HUDEP-2 (cell line): ENCODE results near the gene CLOCK.

Experiments
- DNase-seq, 76 experiments: peaks; one replicate each; lab custom pipeline; 2025; ENCODE audit not compliant: unreplicated experiment in 76 of 76; lab: John Stamatoyannopoulos, UW

The CLOCK gene

DNA sequence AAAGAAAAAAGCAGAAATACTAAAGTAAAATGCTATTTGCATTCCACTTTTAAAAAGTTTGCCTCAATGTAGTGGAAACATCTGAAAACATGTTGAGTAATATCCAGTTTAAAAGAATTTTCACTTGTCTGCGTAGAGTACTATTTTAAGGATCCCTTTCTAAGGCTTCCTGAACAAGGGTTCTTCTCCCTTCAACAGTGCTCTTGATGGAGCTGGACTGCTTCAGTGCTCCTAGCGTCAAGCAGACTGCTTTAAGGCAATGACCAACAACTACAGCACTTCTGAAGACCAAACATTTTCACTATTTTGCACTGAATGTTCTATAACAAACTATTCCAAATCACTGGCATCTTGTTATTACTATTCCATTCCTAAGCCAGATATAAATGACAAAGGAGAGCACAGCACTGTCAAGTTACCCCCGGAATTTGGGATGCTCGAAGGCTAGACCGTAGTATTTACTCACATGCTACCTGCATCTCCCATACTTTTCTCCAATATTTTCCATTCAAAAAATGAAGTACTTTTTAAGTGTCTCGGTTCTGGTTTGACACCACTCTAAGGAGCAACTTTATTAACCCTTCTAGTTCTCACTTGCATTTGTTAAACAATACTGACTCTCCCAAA lies 114.9 kb downstream of the CLOCK start:
- no peak for DNase-seq

DNA sequence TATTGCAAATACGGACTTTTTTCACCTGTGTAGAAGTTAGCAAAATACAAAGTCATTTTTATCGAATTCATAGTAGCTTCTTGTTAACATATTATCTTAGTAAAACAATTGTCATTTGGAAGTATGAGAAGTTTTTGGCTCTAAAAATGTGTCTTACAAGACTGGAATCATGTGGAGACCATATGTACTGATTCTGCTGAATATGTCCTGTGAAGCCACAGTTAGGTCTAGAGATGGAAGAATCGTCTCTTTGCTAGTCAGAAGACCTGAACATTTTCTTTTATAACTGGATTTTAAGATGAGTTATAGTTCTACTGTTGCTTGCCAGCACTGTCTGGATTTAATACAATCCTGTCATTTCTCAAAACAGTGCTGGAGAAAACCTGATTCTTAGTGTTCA lies 121.9 kb downstream of the CLOCK start:
- no peak for DNase-seq

DNA sequence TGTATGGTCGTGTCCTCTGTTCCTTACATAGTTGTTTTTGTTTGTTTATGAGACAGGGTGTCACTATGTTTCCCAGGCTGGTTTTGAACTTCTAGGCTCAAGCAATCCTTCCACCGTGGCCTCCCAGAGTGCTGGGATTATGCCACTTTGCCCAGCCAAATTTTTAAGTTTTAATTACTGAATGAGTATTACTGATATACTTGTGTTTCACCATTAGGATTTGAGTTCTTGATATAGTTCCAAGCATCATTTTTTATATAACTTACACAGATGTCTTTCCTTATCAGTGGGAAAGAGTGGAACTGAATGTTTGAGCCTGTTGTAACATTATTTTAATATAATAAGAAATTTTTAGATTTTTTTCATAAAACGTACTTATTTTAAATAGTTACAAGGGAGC lies 130.5 kb downstream of the CLOCK start:
- no peak for DNase-seq

- no peak for DNase-seq
Measured at GRCh38 chr4:55411621-55412020, 135.1 kb downstream of the CLOCK start.

GRCh38 chr4:55410431-55410830 lies 136.3 kb downstream of the CLOCK start:
- DNase-seq, result no peak

DNA sequence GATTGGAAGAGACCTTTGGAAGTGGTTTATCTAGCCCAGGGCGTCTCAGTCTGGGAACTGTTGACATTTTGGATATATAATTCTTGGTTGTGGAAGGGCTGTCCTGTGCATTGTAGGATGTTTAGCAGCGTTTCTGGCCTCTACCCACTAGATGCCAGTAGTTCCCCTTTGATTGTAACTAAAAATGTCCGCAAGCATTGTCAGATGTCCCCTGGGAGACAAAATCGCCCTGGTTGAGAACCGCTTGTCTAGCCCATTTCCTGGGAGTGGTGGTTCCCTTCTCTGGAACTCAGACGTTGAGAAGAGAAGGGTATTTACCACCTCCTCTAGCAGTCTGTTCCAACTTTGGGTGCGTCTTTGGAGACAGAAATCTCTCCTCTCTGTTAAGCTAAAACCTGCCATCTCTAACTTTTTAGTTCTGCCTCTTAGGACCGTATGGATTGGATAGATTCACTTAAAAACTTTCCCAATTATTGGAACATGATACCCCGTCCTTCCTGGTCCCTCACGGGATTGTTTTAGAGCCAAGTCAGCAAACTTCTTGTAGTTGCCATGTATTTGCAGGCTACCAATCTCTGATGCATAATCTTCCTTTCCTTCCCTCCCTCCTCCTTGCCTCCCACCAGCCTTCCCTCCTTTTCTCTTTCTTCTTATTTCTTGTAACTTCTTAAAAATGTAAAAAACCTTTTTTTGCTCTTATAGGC lies 137.1 kb downstream of the CLOCK start:
- no peak for DNase-seq

DNA sequence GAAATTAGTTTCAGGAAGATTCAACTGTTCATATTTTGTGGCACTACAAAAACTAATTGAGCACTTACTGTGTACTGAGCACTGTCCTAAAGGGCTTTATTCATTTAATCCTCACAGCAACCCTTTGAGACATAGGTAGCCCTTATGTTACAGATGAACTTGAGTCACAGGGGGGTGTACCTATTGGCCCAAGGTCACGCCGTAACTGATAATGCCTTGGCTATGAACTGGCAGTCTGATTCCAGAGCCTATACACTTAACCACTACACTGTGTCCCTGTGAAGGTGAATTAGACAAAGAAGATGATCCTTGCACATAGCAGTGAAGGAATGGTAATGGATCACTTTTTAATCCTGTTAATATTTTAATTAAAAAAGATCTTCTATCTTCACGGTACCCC lies 138.9 kb downstream of the CLOCK start:
- DNase-seq, result no peak

DNA sequence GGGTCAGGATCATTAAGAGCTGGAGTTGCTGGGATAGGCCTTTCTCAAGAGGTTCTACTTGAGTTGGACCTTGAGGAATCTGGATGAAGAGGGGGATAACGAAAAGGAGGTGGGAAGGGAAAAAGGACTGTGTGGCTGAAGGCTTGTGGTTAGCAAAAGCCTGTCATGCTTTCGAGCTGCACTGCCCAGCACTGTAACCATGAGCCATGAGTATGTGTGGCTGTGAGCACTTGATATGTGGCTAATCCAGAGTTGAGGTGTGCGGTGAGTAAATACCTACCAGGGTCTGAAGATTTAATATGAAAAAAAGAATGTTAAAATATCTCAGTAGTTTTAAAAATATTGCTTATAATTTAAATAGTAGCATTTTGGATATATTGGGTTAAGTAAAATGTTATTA lies 139.6 kb downstream of the CLOCK start:
- no peak for DNase-seq

DNA sequence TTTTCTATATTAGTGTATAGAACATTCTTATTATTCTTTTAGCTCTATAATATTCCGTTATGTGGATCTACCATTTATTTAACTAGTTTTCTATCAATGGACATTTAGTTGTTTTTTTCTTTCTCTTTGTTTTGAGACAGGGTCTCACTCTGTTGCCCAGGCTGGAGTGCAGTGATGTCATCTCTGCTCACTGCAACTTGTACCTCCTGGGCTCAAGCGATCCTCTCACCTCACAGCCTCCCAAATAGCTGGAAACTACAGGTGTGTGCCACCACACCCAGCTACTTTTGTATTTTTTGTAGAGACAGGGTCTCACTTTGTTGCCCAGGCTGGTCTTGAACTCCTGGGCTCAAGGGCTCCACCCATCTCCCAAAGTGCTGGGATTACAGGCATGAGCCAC lies 140.2 kb downstream of the CLOCK start:
- no peak for DNase-seq

DNA sequence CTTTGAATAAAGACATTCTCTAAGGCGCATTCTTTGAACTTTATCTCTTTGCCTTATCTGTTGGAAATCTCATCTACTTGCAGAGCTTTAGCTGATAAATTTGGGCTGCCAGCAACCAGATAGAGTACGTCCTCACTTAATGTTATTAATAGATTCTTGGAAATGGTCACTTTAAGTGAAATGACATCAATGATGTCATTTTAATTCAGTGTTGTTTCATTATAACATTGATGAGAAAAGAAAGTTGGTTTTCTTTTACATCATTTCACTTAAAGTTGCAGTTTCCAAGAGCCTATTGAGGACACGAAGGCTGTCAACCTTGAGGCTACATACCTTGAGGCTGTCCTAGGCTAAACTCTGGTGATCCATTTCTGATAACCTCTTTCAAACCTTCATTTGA lies 141.6 kb downstream of the CLOCK start:
- no peak for DNase-seq

DNA sequence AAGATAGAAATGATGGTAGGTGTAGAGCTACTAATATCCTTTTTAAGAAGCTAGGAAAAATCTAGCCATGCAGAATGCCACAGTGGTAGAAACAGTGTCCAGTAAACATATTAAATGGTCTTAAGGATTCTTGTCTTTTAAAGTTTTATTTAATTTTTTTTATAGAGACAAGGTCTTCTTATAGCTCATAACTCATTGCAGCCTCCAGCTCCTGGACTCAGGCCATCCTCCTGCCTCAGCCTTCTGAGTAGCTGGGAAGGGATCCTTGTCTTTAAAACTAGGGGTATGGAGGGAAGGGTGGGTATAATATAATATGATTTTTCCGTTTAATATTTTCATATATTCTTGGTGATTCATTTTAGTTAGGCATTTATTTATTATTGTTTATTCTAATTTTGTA lies 147.1 kb downstream of the CLOCK start:
- peak in 1 of 76 experiments; percentile 20 for DNase-seq

- peak in 1 of 76 experiments; percentile 16 for DNase-seq
Measured at GRCh38 chr4:55398966-55399365, 147.7 kb downstream of the CLOCK start.

DNA sequence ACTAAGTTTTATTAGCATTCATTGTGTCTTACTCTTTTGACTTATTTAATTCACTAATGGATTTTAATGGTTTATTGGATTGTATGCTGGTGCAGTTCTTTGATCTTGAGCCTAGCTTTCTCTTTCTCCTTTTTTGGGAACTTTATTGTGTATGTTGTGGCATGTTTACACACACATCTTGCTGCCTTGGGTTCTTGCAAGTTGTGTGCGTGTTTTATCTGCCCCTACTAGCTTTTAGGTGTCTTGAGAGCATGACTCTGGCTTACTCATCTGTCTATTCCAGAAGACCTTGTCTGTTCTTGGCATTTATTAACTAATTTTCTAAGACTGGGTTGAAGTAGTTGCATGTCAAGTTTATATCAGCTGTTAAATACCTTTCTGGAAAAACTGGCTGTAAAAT lies 148.2 kb downstream of the CLOCK start:
- DNase-seq, result peak in 13 of 76 experiments; percentile 5 to 40 (median 22)

- DNase-seq, result peak in 1 of 76 experiments; percentile 1
Measured at GRCh38 chr4:55397520-55398321, 149.0 kb downstream of the CLOCK start.

DNA sequence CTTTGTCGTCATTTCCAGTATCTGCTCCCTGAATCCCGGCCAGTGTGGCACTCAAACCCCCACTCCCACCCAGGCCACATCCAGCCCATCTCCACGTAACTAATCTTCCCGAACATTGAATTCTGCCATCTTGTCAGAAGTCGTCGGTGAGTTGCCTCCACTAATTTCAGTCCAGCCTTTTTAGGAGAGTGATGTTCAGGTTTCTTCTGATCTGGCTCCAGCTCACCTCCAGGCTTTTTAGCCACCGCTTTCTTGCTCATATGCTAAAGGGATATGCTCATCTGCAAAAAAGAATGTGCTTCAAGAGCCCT lies 149.6 kb downstream of the CLOCK start:
- peak in 1 of 76 experiments; percentile 10 for DNase-seq

- peak in 7 of 76 experiments; percentile 11 to 41 (median 24) for DNase-seq
Measured at GRCh38 chr4:55396308-55397125, 150.2 kb downstream of the CLOCK start.

DNA sequence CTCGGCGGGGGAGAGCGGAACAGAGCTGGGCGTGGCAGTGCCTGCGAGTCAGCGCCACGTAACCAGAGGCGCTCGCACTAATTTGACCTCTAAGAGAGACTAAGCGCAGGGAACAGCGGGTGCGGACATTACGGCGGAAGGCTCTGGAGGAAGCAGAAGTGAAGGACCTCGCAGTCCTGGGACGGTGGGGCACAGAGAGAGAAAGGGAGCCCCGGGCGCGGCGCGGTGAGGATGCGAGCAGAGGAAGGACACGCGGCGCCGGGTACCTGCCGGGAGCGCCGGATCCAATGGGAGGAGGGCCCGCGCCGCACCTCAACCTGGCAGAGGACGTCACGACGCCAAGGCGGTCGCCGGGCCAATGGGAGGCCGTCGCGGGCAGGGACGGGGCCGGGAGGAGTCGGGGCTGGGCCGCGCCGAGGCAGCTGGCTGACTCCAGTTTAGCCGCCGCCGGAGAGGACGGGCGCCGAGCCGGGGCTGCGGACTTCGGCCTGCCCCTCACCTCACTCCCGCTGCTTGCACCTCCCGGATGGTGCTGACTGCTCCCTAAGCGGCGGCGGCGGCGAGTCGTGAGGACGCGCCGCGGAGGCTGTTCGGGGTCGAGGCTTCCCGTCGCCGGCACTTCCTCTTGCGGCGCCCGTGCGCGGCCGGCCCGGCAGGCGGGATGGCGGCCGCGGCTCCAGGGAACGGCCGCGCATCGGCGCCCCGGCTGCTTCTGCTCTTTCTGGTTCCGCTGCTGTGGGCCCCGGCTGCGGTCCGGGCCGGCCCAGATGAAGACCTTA lies 151.0 kb downstream of the CLOCK start, which contains the start of gene TMEM165:
TMEM165 (plus strand) TSS at position 429 of the 779 bp plus-strand sequence; CDS start at position 662, 233 bp downstream.
- DNase-seq, result peak in 75 of 76 experiments; percentile 37 to 97 (median 84)

DNA sequence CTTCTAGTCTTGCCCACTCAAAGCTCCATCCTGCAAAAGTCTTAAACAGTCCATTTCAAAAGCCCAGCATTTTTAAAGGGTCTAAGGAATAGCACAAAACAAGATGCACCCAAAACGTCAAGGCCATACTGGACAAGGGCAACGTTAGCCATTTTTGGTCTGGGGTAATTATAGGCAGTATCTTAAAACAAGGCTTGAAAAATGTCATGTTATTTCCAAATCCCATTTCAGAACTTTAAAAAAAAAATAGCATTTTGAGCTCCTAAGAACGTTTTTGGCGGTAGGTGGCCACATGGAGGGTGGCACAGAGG lies 151.5 kb downstream of the CLOCK start:
- no peak for DNase-seq

- no peak for DNase-seq
Measured at GRCh38 chr4:55393461-55394320, 153.0 kb downstream of the CLOCK start.
